Activated naive CD4-positive, alpha-beta T cell (primary cell): Measurements from ENCODE around the gene TRPM1.

ENCODE experiments used
- DNase-seq, 4 experiments: peaks; one replicate each; lab custom pipeline; 2025; lab: John Stamatoyannopoulos, UW

The TRPM1 gene

DNA sequence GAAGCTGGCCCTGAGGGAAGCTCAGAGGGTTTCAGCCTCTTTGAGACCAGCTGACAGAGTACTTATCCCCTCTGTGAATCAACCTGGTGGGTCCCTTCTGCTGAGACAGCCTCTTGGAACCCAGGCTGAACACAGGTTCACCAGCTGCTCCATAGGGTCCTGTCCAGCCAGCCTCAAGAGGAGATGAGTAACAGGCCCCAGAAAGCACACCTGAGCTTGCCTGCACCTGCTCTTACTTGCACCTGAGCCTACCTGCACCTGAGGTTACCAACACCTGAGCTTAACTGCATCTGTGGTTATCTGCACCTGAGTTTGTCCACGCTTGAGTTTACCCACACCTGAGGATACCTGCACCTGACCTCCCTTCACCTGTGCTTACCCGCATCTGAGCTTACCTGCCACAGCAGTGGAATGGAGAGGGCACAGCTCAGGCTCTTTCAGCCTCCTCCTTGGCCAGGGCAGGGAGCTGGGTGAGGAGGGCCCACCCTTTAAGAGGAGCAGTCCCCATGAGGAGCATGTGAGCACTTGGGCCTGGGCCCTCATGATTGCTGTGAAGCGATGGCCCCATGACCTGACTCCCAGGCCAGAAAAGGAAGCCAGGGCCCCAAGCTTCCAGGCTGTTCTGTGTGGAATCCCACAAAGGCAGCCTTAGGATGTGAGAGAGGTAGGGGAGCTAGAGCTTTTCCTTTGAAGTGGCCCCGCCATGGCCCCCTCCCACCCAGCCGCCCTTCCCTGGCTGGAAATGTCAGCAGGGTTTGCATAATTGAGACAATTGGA, at the start of gene TRPM1:
TRPM1 (minus strand) TSS at position 464 of the 777 bp plus-strand sequence. CDS start 20,370 bp downstream, outside the sequence.
- DNase-seq: no peak

- DNase-seq: no peak
Observed at GRCh38 chr15:31150732-31151231, 49.3 kb upstream of the TRPM1 start.

DNA sequence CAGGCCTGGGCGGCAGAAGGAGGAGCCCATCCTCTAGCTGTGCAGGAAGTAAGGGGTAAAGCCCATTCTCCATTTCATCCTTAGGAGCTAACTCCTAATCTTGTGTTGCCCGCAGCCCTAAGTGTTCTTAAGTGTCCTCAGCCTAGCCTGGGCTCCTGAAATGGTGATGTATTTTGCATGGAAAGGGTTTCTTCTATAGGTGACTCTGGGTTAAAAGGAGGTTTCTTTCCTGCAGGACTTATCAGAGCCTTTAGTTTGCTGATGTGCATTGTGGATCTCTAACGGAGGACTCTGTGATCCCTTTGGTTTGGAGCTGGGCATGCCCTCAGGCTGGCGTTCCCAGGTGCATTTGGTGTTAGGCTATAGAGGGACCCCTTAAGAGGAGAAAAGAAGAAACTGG, 48.5 kb upstream of the TRPM1 start:
- DNase-seq: no peak

GRCh38 chr15:31149088-31149505, 47.6 kb upstream of the TRPM1 start:
- DNase-seq: no peak

- no peak for DNase-seq
Observed at GRCh38 chr15:31148297-31149087, 47.0 kb upstream of the TRPM1 start.

DNA sequence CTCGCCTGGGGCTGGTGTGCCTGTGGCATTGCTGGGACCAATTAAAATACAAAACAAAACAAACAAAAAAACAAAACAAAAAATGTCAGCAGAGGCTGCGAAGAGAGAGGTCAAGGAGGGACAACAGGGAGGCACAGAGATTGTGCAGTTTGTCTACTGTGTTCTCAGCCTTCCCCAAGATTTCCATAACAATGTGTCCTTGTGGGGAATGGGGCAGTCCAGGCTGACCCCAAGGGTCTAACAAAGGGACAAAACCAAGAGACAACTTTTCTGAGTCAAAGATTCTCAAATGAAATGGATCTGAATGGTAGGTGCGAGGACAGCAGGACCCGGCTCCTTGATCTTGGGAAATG, 46.4 kb upstream of the TRPM1 start:
- DNase-seq: no peak

GRCh38 chr15:31147456-31147855, 45.9 kb upstream of the TRPM1 start:
- no peak for DNase-seq

GRCh38 chr15:31145271-31145911, 43.9 kb upstream of the TRPM1 start:
- DNase-seq: no peak

GRCh38 chr15:31141792-31142191, 40.3 kb upstream of the TRPM1 start:
- DNase-seq: no peak

DNA sequence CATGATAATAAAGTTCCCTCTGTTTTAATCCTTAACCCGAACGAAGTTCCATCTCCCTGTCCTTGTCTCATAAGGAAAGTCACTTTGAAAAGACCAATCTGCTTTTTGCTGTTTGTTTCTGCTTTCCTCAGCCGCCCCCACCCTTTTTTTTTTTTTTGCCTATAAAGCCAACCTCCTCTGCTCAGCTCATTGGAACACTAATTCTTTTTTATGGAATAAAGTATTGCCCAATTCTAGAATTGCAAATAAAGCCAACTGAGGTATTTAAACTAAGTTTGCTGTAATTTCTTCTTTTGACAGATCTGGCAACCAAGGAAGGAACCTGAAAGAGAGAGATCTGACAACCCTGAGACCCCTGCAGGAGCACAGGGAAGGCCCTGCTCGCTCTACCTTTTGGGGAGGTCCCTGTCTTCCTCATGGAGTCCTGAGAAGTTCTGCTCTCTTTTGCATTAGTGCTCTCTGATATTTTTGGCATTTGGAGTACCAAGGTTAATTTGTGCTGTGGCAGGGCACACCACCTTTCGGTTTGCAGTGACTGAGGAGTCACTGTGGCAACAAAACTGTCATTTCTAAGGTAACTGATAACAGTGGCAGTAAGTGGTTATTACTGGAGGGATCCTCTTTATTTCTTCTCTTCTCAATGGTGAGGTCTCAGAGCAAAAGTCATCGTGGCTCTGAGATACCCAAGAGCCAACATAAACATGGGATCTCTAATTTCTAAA, 35.2 kb upstream of the TRPM1 start:
- no peak for DNase-seq

- DNase-seq: no peak
Observed at GRCh38 chr15:31136016-31136415, 34.5 kb upstream of the TRPM1 start.

DNA sequence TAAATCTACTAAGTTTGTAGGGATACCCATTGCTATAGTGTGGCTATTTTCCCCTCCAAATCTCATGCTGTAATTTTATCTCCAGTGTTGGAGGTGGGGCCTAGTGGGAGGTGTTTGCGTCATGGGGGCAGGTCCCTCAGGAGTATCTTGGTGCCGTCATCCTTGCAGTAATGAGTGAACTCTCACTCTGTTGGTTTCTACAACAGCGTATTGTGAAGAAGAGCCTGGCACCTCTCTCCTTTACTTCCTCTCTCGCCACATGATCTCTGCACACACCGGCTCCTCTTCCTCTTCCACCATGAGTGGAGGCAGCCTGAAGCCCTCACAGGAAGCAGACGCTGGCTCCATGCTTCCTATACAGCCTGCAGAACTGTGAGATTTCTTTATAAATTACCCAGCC, 34.0 kb upstream of the TRPM1 start:
- no peak for DNase-seq

DNA sequence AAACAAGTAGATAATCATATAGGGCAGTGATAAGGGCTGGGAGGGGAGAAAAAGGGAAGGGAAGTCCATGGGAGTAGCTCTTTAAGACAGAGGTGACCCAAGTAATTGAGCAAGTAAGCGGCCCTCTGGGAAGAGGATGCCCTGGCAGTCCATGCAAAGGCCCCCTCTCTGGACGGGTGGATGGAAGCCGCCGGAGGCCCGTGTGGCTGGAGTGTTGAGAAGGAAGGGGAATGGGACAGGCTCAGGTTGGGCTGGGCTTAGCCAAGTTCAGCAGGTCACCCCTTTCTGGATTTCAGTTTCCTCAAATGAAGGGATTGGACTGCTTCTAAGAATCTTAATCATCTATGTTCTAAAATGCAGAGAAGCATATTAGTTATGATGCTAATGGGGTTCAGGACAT, 32.4 kb upstream of the TRPM1 start:
- no peak for DNase-seq

DNA sequence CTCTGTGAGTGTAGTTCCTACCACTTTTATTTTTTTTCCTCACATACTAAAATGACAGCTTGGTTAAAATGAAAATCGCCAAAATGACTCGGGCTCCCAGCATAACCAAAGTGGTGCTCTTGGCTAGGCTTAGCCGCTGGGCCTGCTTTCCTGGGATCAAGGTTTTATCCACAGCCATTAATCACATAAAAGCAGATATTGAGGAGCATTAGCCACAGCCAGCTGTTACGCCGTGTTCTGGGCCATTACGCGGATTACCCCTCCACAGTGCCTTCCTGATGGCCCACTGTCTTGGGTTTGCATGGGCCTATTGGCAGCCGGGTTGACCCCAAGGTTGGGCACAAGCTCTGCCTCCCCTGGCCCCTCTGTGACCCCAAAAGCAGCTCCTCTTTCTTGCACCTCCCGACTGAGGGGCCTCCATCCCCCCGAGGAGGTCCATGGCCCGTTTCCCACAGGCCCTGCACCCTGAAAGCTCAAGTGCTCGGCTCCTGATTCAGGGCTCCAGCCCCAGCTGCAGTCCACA, 30.4 kb upstream of the TRPM1 start:
- no peak for DNase-seq

GRCh38 chr15:31130576-31131237, 29.2 kb upstream of the TRPM1 start:
- DNase-seq: no peak

- DNase-seq: no peak
Observed at GRCh38 chr15:31129769-31130303, 28.3 kb upstream of the TRPM1 start.

DNA sequence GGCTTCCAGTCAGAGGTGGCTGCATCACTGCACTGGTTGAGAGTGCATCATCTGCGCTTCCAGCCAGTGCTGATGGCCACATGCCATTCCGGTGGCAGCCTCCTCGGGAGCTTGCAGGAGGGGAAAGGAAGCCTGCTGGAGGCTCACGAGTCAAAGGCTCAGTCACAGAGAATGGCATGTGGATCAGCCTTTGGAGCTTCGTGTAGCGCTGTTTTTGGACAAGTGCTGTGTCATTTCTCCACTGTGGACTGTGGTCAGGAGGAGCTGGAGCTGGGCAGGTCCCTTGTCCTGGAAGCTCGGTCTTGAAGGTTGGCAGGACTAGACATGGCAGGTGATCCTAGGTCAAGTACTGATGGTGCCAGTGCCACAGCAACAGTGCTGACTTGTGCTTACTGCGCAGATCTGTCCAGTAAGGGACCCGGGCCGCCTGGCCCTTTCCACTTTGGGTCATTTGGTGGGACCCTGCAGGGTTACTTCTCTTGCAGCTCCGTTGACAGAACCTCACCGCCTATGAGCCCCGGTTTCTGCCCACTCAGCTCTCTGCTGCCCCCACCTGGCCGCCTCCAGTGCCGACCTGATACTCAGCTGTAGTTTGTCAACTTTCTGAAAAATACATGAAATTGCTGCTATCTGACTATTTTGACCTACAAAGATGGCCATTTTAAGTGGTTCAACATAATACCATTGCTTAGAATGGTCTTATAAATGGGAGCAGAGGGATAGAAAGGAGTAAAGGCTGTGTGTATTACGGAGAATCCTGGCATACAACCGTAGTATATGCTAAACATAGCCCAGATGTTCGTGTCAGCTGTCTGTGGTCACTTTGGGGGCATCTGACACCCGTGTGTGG, 27.6 kb upstream of the TRPM1 start:
- peak; percentile 33 to 76 (median 66) for DNase-seq

DNA sequence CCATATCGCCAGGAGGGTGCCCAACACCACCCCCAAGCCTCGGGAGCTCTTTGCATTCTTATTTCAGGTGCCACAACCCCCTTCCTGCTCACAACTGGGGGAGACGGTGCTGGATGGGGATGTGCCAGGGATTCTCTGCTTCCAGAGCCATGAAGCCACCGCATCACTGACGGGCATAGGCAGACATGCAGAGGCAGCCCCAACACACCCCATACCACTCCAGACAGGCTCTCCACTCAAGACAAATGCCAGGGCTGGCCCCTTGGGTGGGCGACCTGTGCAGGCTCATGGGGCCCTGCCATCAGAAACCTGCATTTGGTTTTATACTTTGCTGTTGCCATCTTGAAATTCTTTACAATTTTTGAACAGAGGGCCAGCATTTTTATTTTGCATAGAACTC, 27.0 kb upstream of the TRPM1 start:
- no peak for DNase-seq

- no peak for DNase-seq
Observed at GRCh38 chr15:31127596-31128261, 26.2 kb upstream of the TRPM1 start.
